GM06990 (cell line): Measurements from ENCODE around the gene MAN1B1.
"Not testable (repeated sequence)": the region's sequence is repeated elsewhere in the genome, so short reads cannot be mapped to it uniquely, and the experiment has no call there.

Experiments
- DNase-seq: peaks from one replicate; pipeline ENCODE4 v3.0.0-alpha.2; 2011; ENCODE audit not compliant: insufficient read length; ENCODE audit errors: extremely low read depth
- H3K27me3 ChIP-seq: replicated peaks from 2 replicates; pipeline ENCODE4 v1.6.0; 2011; ENCODE audit warnings: low read length; ENCODE audit not compliant: control insufficient read depth, insufficient read depth
- H3K36me3 ChIP-seq: 2 replicates; pipeline ENCODE4 v1.5.1; 2011; ENCODE audit warnings: low read length; ENCODE audit not compliant: control insufficient read depth, insufficient read depth
- H3K4me3 ChIP-seq: replicated peaks from 2 replicates; pipeline ENCODE4 v1.5.1; 2011; ENCODE audit warnings: low read depth, mild to moderate bottlenecking, control low read depth, low read length
- TF ChIP-seq, protein P1 (sequence below): IDR thresholded peaks from 2 replicates; pipeline ENCODE4 v1.5.1; 2011; ENCODE audit warnings: low read length, control low read depth, mild to moderate bottlenecking, inconsistent platforms; ENCODE audit not compliant: insufficient read depth, poor library complexity, severe bottlenecking

The MAN1B1 gene

DNA sequence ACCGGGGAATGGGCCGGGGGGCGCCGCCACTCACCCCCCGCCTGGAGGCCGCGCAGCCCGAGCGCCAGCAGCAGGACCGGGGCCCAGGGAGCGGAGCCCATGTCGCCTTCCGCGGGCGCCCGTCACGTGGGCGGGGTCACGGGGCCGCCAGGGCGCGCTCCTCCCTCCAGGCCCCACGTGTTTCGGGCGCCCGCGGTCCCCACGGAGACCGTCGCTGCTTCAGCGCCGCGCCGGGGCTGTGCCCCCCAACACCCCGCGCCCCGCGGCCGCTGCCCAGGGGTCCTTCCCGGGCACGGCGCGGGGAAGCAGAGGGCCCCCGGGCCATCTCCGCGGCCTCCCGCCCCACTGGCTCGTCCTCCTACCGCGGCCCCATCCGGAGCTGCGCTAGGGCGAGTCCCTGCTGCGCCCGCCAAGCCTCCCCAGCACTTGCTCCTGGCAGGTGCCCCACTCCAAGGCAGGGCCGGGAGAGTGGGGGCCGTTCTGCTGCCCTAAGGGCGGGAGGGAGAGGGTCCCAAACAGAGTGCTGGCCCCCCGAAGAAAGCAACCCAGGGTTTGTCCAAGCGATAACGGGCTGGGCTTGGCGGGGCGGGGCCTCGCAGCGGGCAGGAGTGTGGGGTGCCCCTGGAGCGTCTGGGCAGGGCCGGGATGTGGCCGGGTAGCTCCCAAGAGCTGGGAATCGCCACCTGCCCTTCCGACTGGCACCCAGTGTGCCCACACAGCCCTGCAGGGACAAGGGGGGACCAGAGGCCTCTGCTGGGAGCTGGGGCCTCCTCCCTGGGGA lies 28.0 kb downstream of the MAN1B1 start, which contains the start of gene DPP7:
Gene DPP7, minus strand, starts transcription at position 121 of the 781 bp plus-strand sequence. Its CDS starts 20 bp downstream, at position 101.
- H3K36me3 ChIP-seq: peaks cover 18% of the 10 kb centered on the region
- peak within 1 kb of the TSS; percentile 73 for H3K4me3 ChIP-seq
- H3K27me3 ChIP-seq: no peaks in the 10 kb centered on the region
- DNase-seq: peak; percentile 86
- TF ChIP-seq, protein P1, sequence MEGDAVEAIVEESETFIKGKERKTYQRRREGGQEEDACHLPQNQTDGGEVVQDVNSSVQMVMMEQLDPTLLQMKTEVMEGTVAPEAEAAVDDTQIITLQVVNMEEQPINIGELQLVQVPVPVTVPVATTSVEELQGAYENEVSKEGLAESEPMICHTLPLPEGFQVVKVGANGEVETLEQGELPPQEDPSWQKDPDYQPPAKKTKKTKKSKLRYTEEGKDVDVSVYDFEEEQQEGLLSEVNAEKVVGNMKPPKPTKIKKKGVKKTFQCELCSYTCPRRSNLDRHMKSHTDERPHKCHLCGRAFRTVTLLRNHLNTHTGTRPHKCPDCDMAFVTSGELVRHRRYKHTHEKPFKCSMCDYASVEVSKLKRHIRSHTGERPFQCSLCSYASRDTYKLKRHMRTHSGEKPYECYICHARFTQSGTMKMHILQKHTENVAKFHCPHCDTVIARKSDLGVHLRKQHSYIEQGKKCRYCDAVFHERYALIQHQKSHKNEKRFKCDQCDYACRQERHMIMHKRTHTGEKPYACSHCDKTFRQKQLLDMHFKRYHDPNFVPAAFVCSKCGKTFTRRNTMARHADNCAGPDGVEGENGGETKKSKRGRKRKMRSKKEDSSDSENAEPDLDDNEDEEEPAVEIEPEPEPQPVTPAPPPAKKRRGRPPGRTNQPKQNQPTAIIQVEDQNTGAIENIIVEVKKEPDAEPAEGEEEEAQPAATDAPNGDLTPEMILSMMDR: no peak

DNA sequence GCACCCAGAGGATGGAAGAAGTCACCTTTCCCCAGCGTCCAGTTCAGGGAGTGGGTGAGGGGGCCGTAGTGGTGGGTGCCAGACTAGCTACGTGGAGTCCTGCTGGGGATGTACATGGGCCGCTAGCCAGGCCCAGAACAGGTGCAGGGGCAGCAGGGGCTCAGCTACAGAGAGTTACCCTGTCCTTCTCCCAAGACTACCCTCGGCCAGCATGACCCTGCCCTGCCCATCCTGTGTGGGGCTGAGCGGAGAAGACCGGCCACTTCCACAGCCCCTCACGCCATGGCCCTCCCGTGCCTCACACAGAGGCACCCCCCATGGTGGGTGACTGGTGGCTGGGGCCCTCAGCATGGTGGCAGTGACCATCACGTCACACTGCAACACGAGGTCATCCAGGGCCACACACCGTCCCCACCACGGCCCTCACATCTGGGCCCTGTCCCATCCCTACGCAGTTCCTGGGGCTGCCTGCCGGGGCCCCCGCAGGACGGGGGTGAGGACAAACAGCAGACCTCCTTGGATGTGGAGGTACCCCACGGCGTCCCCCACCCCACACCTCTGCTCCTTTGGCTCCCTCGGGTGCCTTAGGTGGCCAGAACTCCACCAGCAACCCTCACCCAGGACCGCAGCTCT lies 28.7 kb downstream of the MAN1B1 start:
- Histone ChIP-seq H3K36me3 (peaks cover 13% of the 10 kb centered on the region), H3K4me3 (peak overlapping the region; percentile 73), H3K27me3 (no peaks in the 10 kb centered on the region)
- TF ChIP-seq, protein P1: no peak
- no peak for DNase-seq

DNA sequence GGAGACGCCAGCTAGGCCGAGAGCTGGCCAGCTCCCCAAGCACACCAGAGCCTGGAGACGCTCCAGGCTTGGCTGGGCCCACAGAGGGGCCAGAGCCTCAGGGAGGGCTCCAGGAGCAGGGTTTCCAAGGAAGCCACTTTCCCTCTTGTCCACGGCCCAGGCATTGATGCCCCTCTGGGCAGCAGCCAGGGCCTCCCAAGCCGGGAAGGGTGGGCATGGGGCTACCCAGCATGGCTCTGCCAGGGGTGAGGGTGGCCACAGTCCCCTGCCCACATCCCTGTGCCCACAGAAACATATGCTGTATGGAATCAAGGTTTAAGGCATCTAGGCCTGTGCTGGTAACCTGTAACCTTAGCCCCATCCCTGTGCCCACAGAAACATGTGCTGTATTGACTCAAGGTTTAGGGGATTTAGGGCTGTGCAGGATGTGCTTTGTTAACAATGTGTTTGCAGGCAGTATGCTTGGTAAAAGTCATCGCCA lies 29.3 kb downstream of the MAN1B1 start:
- TF ChIP-seq, protein P1: no peak
- H3K27me3 ChIP-seq: no peaks in the 10 kb centered on the region
- DNase-seq: no peak
- no peak overlapping the region for H3K4me3 ChIP-seq
- H3K36me3 ChIP-seq: peaks cover 7% of the 10 kb centered on the region

DNA sequence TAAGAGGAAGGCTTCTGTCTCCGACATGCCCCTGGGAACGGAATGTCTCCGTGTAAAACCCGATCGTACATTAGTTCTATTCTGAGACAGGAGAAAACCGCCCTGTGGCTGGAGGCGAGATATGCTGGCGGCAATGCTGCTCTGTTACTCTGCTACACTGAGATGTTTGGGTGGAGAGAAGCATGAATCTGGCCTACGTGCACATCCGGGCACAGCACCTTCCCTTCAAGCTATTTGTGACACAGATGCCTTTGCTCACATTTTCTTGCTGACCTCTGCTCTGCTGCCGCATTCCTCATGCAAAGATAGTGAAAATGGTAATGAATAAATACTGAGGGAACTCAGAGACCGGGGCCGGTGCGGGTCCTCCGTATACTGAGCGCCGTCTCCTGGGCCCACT lies 29.9 kb downstream of the MAN1B1 start:
- H3K36me3 ChIP-seq: peaks cover 7% of the 10 kb centered on the region
- no peaks in the 10 kb centered on the region for H3K27me3 ChIP-seq
- TF ChIP-seq, protein P1: no peak
- DNase-seq: no peak
- no peak overlapping the region for H3K4me3 ChIP-seq

DNA sequence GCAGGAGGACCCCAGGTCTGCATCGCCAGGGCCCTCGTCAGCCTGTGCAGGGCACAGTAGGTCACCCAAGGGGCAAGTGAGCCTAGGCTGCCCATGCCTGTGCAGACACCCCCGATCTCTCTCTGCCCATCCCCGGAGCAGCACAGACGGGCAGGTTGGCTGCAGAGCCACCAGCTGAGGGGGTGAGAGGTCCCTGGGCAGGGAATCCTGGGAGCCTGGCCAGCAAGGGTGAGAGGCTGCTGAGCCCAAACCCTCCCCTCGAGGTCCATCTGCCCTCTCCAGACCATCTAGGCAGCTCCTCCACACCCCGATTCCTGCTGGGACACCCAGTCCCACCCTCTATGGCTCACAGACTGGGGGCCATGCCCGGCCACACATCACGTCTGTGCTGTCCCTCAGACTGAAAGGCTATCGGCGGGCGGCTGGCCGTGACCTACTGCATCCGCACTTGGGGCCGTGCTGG lies 30.5 kb downstream of the MAN1B1 start:
- TF ChIP-seq, protein P1: no peak
- Histone ChIP-seq H3K36me3 (peaks cover 2% of the 10 kb centered on the region; the same call in 1 of the 2 replicates), H3K4me3 (no peak overlapping the region), H3K27me3 (no peaks in the 10 kb centered on the region)
- DNase-seq: no peak

DNA sequence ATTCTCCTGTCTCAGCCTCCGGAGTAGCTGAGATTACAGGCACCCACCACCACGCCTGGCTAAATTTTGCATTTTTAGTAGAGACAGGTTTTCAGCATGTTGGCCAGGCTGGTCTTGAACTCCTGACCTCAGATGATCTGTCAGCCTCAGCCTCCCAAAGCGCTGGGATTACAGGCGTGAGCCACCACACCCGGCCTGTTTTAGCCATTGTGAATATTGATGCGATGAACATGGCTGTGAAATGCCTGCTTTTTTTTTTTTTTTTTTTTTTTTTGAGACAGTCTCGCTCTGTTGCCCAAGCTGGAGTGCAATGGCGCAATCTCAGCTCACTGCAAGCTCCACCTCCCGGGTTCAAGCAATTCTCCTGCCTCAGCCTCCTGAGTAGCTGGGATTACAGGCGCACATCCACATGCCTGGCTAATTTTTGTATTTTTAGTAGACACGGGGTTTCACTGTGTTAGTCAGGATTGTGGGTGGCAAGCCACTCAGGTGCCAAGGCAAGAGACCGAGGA lies 31.4 kb downstream of the MAN1B1 start:
- not testable (repeated sequence) for H3K27me3 ChIP-seq, H3K4me3 ChIP-seq, H3K36me3 ChIP-seq, DNase-seq

DNA sequence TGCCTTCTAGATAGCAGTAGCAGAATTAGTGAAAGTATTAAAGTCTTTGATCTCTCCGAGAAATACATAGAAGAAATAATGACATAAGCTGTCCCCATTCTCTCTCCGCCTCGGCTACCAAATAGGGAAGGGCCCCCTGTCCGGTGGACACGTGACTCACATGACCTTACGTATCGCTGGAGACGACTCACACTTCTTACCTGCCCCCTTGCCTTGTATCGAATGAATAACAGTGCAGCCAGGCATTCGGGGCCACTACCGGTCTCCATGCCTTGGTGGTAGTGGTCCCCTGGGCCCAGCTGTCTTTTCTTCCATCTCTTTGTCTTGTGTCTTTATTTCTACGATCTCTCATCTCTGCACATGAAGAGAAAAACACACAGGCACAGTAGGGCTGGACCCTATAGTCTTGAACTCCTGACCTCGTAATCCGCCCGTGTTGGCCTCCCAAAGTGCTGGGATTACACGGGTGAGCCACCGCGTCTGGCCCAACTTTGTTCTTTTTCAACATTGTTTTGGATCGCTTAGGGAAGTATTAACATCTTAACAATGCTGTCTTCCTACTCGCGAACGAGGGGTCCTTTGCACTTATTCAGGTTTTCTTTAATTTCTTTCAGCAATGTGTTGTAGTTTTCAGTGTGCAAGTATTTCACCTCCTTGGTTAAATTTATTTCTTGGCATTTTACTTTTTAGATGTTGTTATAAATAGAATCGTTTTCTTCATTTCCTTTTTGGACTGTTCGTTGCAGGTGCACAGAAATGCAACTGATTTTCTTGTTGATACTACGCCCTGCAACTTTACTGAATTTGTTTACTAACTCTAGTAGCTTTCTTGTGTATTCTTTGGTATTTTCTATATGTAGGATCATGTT lies 35.4 kb downstream of the MAN1B1 start:
- H3K36me3 ChIP-seq, DNase-seq, H3K27me3 ChIP-seq, H3K4me3 ChIP-seq: not testable (repeated sequence)
